Measurements from ENCODE around the gene PDGFD. TPM values are rescaled to one million over a fixed set of nuclear protein-coding genes. Genes with fewer than 3 reads are reported as not detected.

Gene PDGFD
- total RNA-seq, 2 donors from 2014 or later = 2.3 to 4.8 TPM

- peaks cover 17% of the 10 kb centered on the region for H3K9me3 Mint-ChIP-seq
- WGBS, 2 experiments (ENCODE audit: insufficient coverage in 1 of 2, insufficient read length in 1 of 2) = 86 to 94% methylated on average over 3 to 4 of the region's 4 CpGs
- H3K36me3 Mint-ChIP-seq (ENCODE audit: low read depth) = peaks cover 2% of the 10 kb centered on the region
- no peak for DNase-seq
- Histone ChIP-seq H3K4me3 (ENCODE audit: low read length) (no peak overlapping the region), H3K9ac (ENCODE audit: extremely low read depth, low read length, poor library complexity, severe bottlenecking) (no peak overlapping the region), H3K27ac (ENCODE audit: low read depth, low read length) (no peak overlapping the region), H3K36me3 (ENCODE audit: control insufficient read depth, insufficient read depth, low read length) (no peaks in the 10 kb centered on the region), H3K9me3 (ENCODE audit: control insufficient read depth, low read length) (peaks cover 13% of the 10 kb centered on the region), H3K4me1 (ENCODE audit: control insufficient read depth, insufficient read depth, low read length) (peaks cover 3% of the 10 kb centered on the region), H3K27me3 (ENCODE audit: control insufficient read depth, insufficient read depth, low read length, poor library complexity, severe bottlenecking) (no peaks in the 10 kb centered on the region)
- H3K4me3 Mint-ChIP-seq = no peak overlapping the region
- H3K27ac Mint-ChIP-seq = no peak overlapping the region
- TF ChIP-seq, protein P1, sequence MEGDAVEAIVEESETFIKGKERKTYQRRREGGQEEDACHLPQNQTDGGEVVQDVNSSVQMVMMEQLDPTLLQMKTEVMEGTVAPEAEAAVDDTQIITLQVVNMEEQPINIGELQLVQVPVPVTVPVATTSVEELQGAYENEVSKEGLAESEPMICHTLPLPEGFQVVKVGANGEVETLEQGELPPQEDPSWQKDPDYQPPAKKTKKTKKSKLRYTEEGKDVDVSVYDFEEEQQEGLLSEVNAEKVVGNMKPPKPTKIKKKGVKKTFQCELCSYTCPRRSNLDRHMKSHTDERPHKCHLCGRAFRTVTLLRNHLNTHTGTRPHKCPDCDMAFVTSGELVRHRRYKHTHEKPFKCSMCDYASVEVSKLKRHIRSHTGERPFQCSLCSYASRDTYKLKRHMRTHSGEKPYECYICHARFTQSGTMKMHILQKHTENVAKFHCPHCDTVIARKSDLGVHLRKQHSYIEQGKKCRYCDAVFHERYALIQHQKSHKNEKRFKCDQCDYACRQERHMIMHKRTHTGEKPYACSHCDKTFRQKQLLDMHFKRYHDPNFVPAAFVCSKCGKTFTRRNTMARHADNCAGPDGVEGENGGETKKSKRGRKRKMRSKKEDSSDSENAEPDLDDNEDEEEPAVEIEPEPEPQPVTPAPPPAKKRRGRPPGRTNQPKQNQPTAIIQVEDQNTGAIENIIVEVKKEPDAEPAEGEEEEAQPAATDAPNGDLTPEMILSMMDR (conservative IDR thresholded peaks at IDR 0.05) = no peak
- H3K27me3 Mint-ChIP-seq (ENCODE audit: insufficient read depth) = no peaks in the 10 kb centered on the region
- H3K4me1 Mint-ChIP-seq = peaks cover 7% of the 10 kb centered on the region
These were observed 43.3 kb downstream of the PDGFD start for GRCh38 chr11:104120493-104121137.

DNA sequence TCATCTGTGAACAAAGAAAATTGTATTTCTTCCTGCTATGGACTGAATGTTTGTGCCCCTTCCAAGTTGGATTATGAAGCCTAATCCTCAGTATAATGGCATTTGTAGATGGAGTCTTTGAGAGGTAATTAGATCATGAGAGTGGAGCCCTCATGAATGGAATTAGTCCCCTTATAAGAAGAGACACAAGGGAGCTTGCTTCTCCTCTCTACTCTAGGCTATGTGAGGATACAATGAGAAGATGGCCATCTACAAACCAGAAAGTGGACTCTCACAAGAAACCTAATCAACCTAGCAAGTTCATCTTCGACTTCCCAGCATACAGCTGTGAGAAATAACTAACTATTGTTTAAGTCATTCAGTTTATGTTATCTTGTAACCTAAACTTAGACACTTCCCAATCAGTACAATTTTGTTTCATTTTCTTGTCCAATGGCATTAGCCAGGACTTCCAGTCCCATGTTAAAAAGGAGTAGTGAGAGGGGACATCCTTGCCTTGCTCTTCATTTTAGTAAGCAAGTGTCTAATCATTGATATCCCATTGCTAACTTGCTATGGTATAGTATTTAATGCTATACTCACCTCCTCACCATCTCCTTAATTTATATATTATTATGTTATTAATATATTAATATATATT is 45.7 kb downstream of the PDGFD start:
- Histone ChIP-seq H3K4me1 (ENCODE audit: control insufficient read depth, insufficient read depth, low read length) (peaks cover 3% of the 10 kb centered on the region), H3K9me3 (ENCODE audit: control insufficient read depth, low read length) (peaks cover 13% of the 10 kb centered on the region), H3K27me3 (ENCODE audit: control insufficient read depth, insufficient read depth, low read length, poor library complexity, severe bottlenecking) (no peaks in the 10 kb centered on the region), H3K9ac (ENCODE audit: extremely low read depth, low read length, poor library complexity, severe bottlenecking) (no peak overlapping the region), H3K27ac (ENCODE audit: low read depth, low read length) (no peak overlapping the region), H3K4me3 (ENCODE audit: low read length) (no peak overlapping the region), H3K36me3 (ENCODE audit: control insufficient read depth, insufficient read depth, low read length) (no peaks in the 10 kb centered on the region)
- Mint-ChIP-seq H3K27ac (no peak overlapping the region), H3K9me3 (peaks cover 17% of the 10 kb centered on the region), H3K4me3 (no peak overlapping the region), H3K36me3 (ENCODE audit: low read depth) (peaks cover 2% of the 10 kb centered on the region), H3K4me1 (peaks cover 6% of the 10 kb centered on the region), H3K27me3 (ENCODE audit: insufficient read depth) (no peaks in the 10 kb centered on the region)
- WGBS, 2 experiments (ENCODE audit: insufficient coverage in 1 of 2, insufficient read length in 1 of 2) = 100% methylated on average over 1 of the region's 1 CpG; no CpG with 5 or more reads in 1 of the 2 experiments
- DNase-seq = no peak
- TF ChIP-seq, protein P1 (conservative IDR thresholded peaks at IDR 0.05) = no peak

GRCh38 chr11:104113541-104113940 is 50.4 kb downstream of the PDGFD start:
- Histone ChIP-seq H3K27me3 (ENCODE audit: control insufficient read depth, insufficient read depth, low read length, poor library complexity, severe bottlenecking) (no peaks in the 10 kb centered on the region), H3K27ac (ENCODE audit: low read depth, low read length) (no peak overlapping the region), H3K9me3 (ENCODE audit: control insufficient read depth, low read length) (peaks cover 13% of the 10 kb centered on the region), H3K4me3 (ENCODE audit: low read length) (no peak overlapping the region), H3K9ac (ENCODE audit: extremely low read depth, low read length, poor library complexity, severe bottlenecking) (no peak overlapping the region), H3K36me3 (ENCODE audit: control insufficient read depth, insufficient read depth, low read length) (no peaks in the 10 kb centered on the region), H3K4me1 (ENCODE audit: control insufficient read depth, insufficient read depth, low read length) (no peaks in the 10 kb centered on the region)
- Mint-ChIP-seq H3K4me1 (no peaks in the 10 kb centered on the region), H3K27me3 (ENCODE audit: insufficient read depth) (no peaks in the 10 kb centered on the region), H3K9me3 (peaks cover 20% of the 10 kb centered on the region), H3K27ac (no peak overlapping the region), H3K4me3 (no peak overlapping the region), H3K36me3 (ENCODE audit: low read depth) (peaks cover 2% of the 10 kb centered on the region)
- TF ChIP-seq, protein P1 (conservative IDR thresholded peaks at IDR 0.05) = no peak
- 90 to 94% methylated on average over 2 of the region's 2 CpGs for WGBS, 2 experiments (ENCODE audit: insufficient coverage in 1 of 2, insufficient read length in 1 of 2)
- no peak for DNase-seq
